Activated naive CD4-positive, alpha-beta T cell treated with anti-CD3 and anti-CD28 coated beads, Interleukin-2, amount 50 U/mL, for 72 hours (primary cell): Measurements from ENCODE around the gene MMEL1. TPM values are rescaled to one million over a fixed set of nuclear protein-coding genes. Genes with fewer than 3 reads are reported as not detected.
A peak's percentile ranks its signal among the peaks of the same experiment; 100 is the strongest.
"Not testable (repeated sequence)": the region's sequence is repeated elsewhere in the genome, so short reads cannot be mapped to it uniquely, and the experiment has no call there.

ENCODE experiments used
- ATAC-seq, 2 donors: fragments of 150-1000 bp; cut with Tn5 transposase; 2 replicates each; pipeline ENCODE4 v1.10.0; 2021; ENCODE audit warnings: mild to moderate bottlenecking in 2 of 2, moderate library complexity in 2 of 2
- DNase-seq, 2 donors: peaks; one replicate each; pipeline ENCODE4 v3.0.0; 2021 to 2022; ENCODE audit warnings: low spot score in 2 of 2
- H3K27ac Mint-ChIP-seq, 2 donors: one replicate each; pipeline ENCODE4 v1.8.0; 2022; ENCODE audit warnings: mild to moderate bottlenecking in 2 of 2, mixed read lengths in 2 of 2
- H3K36me3 Mint-ChIP-seq, 2 donors: one replicate each; pipeline ENCODE4 v1.8.0; 2022; ENCODE audit warnings: mixed read lengths in 2 of 2
- H3K9me3 Mint-ChIP-seq, 2 donors: one replicate each; pipeline ENCODE4 v1.8.0; 2022; ENCODE audit warnings: mixed read lengths in 2 of 2
- total RNA-seq, 2 donors: library from RNA; stranded (reverse); gene quantifications; one replicate each; pipeline ENCODE4 v1.2.3, GENCODE V29; 2022

MMEL1 gene
- total RNA-seq, 2 donors from 2014 or later, result 1.4 to 2.5 TPM

GRCh38 chr1:2553076-2553475 lies 79.7 kb downstream of the MMEL1 start:
- H3K27ac Mint-ChIP-seq, result peak overlapping the region in 1 of 2 donors; percentile 44
- peaks cover 7 to 12% of the 10 kb centered on the region in 2 donors for H3K36me3 Mint-ChIP-seq
- H3K9me3 Mint-ChIP-seq, DNase-seq, ATAC-seq: not testable (repeated sequence)

DNA sequence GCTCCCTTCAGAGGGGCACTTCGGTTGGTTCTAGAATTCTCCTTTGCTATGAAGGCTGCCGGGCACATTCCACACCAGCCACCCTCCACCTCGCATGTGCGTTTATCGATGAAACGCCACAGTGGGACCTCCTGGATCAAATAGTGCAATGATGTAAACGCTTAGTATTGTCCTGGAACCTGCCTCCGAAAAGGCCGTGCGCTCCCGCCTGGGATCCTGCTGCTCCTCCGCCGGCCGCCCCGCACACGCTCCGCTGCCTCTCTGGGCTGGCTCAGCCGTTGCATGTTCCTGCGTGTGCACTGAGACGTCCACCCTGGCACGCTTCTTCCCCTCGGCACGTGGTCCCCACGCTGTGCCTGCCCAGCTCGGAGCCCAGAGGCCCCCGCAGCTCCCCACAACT lies 80.6 kb downstream of the MMEL1 start:
- ATAC-seq (no peak), DNase-seq (no peak)

DNA sequence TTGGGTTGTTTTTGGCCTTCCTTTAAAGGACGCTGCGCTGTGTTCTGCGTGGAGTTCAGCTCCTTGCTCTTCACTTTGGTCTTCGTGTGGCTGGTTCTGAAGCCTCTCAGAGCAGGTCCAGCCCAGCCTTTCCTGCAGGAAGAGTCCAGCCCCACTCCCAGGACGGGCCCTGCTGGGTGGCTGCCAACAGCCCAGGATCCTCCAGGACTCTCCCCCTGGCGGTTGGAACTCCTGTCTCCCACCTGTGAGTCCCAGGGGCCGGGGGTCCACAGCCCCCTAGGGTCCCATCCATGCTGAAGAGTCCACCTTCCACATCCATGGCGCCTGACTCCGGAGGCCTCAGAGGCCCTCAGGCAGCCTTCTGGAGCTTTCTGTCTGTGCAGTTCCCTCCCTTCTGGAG lies 81.3 kb downstream of the MMEL1 start:
- ATAC-seq, DNase-seq, H3K9me3 Mint-ChIP-seq, H3K36me3 Mint-ChIP-seq: not testable (repeated sequence)
- H3K27ac Mint-ChIP-seq, result peak overlapping the region in 1 of 2 donors; percentile 66

More for the DNA sequence above, 80.6 kb downstream of the MMEL1 start:
- no peaks in the 10 kb centered on the region for H3K9me3 Mint-ChIP-seq
- peaks cover 7 to 12% of the 10 kb centered on the region in 2 donors for H3K36me3 Mint-ChIP-seq
- peak overlapping the region in 1 of 2 donors; percentile 66 for H3K27ac Mint-ChIP-seq

DNA sequence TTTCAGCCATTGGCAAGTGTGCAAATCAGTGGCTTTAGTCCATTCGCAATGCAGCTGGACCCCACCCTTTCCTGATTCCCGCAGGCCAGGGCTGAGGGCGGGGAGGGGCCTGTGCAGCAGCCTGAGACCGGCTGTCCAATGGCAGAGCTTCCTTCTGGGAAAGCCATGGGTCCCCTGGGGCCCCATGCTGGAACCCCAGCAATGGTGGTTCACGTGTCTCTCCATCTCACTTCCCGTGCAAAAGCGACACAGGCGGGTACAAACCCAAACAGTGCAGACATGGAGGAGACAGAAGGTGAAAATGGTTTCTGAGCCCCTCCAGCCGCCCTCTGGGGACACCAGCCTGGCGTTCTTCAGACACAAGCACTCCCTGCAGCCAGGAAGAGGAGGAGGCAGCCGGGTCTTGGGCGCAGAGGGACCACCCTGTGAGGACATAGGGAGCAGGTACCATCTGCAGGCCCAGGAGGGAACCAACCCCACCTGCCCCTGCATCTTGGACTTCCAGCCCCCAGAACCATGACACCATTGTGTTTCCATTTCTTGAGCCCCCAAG lies 82.4 kb downstream of the MMEL1 start:
- not testable (repeated sequence) for ATAC-seq, H3K9me3 Mint-ChIP-seq, H3K36me3 Mint-ChIP-seq, DNase-seq
- peak overlapping the region in 1 of 2 donors; percentile 93 for H3K27ac Mint-ChIP-seq

- peak overlapping the region; percentile 93 to 94 for H3K27ac Mint-ChIP-seq
- not testable (repeated sequence) for H3K36me3 Mint-ChIP-seq, H3K9me3 Mint-ChIP-seq, ATAC-seq, DNase-seq
These were observed 83.3 kb downstream of the MMEL1 start for GRCh38 chr1:2549367-2550029.

GRCh38 chr1:2548068-2548589 lies 84.7 kb downstream of the MMEL1 start:
- H3K27ac Mint-ChIP-seq, result peak overlapping the region; percentile 93 to 97
- H3K36me3 Mint-ChIP-seq, result no peaks in the 10 kb centered on the region
- ATAC-seq (peak; percentile 31 to 38), DNase-seq (peak; percentile 88)
- H3K9me3 Mint-ChIP-seq, result no peaks in the 10 kb centered on the region

DNA sequence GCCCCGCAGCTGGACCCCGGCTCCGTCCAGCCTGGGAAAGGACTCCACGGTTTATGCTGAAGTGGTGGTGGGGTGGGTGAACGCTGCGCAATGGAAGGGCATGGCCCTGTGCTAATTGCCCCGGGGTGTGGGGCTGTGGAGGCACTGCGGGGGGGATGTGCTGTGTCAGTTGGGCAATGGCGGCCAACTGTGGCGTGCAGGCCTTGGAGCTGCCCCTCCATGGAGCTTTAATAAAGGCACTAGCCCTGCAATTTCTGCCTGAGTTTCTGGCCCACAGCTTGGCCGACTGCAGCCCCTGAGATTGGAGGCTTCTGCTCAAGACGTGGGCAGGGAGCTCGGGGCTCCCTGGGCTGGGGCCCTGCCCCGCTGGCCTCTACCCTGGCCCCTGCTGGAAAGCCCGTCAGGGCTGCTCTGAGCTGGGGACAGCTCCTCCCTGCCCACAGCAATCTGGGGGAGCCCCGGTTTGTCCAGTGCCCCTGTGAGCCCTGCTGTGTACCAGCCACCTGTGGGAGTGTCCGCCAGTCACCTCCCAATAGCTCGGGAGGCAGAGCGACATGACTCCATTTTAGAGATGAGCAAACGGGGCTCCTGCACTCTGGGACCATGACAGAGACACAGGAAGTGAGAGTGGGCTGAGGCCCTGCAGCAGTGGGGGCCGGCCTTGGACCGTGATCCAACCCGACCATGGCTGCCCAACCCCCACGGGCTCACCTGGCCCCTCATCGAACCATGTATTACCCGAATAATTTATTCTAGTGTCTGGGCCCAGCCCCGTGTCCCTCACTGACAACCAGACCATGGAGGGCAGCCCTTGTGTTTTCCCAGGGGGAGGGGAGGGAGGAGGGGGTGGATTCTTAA lies 85.4 kb downstream of the MMEL1 start:
- no peaks in the 10 kb centered on the region for H3K36me3 Mint-ChIP-seq
- peak; percentile 66 to 85 for DNase-seq
- H3K9me3 Mint-ChIP-seq, result no peaks in the 10 kb centered on the region
- peak; percentile 52 to 62 for ATAC-seq
- peak overlapping the region; percentile 93 to 97 for H3K27ac Mint-ChIP-seq

DNA sequence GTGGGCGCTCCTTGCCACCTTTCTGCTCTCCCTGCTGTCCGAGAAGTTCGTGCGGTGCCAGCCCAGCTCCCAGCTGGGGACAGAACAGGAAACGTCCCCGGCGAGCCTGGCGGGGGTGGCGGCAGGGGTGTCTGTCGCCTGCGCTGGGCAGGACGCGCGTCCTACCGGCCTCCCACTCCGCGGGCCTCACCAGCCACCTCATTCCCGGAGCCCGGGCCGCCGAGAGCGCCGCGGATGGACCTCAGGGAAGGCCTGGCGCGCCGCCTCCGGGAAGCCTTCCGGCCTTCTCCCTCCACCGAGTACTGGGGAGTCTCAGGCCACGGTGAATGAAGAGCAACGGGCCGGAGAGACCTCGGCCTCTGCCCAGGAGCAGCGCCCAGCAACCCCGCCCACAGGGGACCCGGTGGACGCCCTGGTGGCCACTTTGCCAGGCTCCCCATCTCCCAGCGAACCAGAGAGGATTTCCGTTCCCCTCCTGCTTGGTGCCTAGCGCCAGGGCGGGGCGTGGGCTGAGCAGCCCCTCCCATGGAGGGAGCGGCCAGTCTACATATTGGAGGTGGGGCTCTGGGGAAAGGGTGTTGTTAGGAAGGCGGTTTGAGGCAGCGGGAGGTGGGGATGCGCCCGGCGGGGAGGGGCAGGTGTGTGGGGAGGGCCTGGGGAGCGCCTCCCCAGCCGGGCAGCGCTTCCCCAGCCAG lies 86.2 kb downstream of the MMEL1 start:
- peak overlapping the region; percentile 93 to 97 for H3K27ac Mint-ChIP-seq
- DNase-seq (peak; percentile 85 to 89), ATAC-seq (peak; percentile 53 to 70)
- H3K36me3 Mint-ChIP-seq, result no peaks in the 10 kb centered on the region
- H3K9me3 Mint-ChIP-seq, result no peaks in the 10 kb centered on the region

- peak; percentile 88 to 91 for DNase-seq
- peak; percentile 34 to 59 for ATAC-seq
- Mint-ChIP-seq H3K27ac (peak overlapping the region in 1 of 2 donors; percentile 93), H3K9me3 (no peaks in the 10 kb centered on the region), H3K36me3 (no peaks in the 10 kb centered on the region)
These were observed 86.9 kb downstream of the MMEL1 start for GRCh38 chr1:2545754-2546514.

- Mint-ChIP-seq H3K9me3 (no peaks in the 10 kb centered on the region), H3K27ac (no peak overlapping the region), H3K36me3 (no peaks in the 10 kb centered on the region)
- ATAC-seq (no peak), DNase-seq (no peak)
These were observed 87.8 kb downstream of the MMEL1 start for GRCh38 chr1:2544875-2545640.

GRCh38 chr1:2544093-2544874 lies 88.5 kb downstream of the MMEL1 start:
- Mint-ChIP-seq H3K27ac (no peak overlapping the region), H3K9me3 (no peaks in the 10 kb centered on the region), H3K36me3 (no peaks in the 10 kb centered on the region)
- ATAC-seq, result no peak
- DNase-seq, result no peak

- ATAC-seq (no peak), DNase-seq (no peak)
- Mint-ChIP-seq H3K9me3 (no peaks in the 10 kb centered on the region), H3K36me3 (no peaks in the 10 kb centered on the region), H3K27ac (no peak overlapping the region)
These were observed 89.2 kb downstream of the MMEL1 start for GRCh38 chr1:2543543-2544092.

DNA sequence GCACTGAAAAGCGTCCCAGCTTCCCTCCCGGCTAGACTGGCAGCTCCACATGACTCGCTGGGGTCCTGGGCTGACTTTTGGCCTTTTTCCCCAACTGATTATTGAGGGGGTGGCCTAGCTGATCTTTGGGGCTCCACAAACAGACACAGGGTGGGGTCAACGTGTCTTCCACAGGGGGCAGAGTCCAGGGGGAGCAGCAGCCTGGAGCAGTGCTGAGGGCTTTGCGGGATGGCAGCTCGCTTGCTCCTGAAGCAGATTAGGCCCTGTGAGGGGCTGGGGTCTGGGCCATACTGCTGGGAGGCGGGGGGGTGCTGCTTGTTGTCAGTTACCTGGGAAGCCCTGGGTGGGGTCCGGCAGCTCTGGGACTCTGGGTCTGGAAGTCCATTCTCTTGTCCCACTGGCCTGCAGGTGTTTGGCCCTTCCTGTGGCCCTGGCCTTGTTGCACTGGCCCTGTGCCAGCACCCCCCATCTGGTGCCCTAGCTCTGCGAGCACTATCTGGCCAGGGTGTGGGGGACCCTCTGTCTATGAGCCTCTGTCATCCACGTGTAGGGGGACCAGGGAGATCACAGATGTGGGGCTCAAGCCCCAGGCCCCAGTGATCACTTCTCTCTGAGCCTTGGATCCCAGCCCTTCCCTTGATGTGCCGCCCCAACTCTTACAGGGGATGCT lies 90.4 kb downstream of the MMEL1 start:
- Mint-ChIP-seq H3K9me3 (no peaks in the 10 kb centered on the region), H3K27ac (no peak overlapping the region), H3K36me3 (no peaks in the 10 kb centered on the region)
- DNase-seq, result no peak
- no peak for ATAC-seq
